ENCODE measurements around the gene C1orf74.

C1orf74 gene

DNA sequence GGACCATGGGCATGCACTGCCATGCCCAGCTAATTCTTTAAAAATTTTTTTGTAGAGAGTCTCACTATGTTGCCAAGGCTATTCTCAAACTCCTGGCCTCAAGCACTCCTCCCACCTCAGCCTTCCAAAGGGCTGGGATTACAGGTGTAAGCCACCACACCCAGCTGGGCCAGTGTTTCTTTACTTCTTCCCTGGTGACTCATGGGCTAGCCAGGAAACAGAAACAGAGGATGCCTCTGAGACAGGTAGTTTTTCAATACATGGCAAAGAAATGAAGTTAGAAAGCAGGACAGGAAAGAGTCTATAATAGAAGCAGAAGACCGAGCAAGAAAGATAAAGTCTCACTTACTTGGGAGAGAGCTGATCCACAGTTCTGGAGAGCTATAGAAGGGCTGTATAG is 7.6 kb upstream of the C1orf74 start:
- Histone ChIP-seq H2AFZ (ENCODE audit: low read length) (no peak overlapping the region), H4K20me1 (ENCODE audit: insufficient read depth, low read length, poor library complexity, severe bottlenecking) (no peaks in the 10 kb centered on the region), H3K4me3 (ENCODE audit: low read length, poor library complexity, severe bottlenecking) (no peak overlapping the region), H3K9me3 (ENCODE audit: insufficient read depth, low read depth, low read length) (no peaks in the 10 kb centered on the region), H3K79me2 (ENCODE audit: insufficient read depth, low read length) (no peaks in the 10 kb centered on the region), H3K27me3 (ENCODE audit: insufficient read depth, low read length, poor library complexity, severe bottlenecking) (peaks cover 89% of the 10 kb centered on the region), H3K36me3 (ENCODE audit: insufficient read depth, low read length) (no peaks in the 10 kb centered on the region), H3F3A (ENCODE audit: low read depth) (no peaks in the 10 kb centered on the region), H3K4me1 (ENCODE audit: insufficient read depth, low read length, poor library complexity, severe bottlenecking) (no peaks in the 10 kb centered on the region), H3K4me2 (ENCODE audit: low read depth, low read length, poor library complexity, severe bottlenecking) (no peak overlapping the region), H3K9me2 (replicated peaks; ENCODE audit: low read depth, low read length) (no peaks in the 10 kb centered on the region), H3K9ac (ENCODE audit: low read depth, low read length, poor library complexity, severe bottlenecking) (no peak overlapping the region)
- TF ChIP-seq, protein P1, sequence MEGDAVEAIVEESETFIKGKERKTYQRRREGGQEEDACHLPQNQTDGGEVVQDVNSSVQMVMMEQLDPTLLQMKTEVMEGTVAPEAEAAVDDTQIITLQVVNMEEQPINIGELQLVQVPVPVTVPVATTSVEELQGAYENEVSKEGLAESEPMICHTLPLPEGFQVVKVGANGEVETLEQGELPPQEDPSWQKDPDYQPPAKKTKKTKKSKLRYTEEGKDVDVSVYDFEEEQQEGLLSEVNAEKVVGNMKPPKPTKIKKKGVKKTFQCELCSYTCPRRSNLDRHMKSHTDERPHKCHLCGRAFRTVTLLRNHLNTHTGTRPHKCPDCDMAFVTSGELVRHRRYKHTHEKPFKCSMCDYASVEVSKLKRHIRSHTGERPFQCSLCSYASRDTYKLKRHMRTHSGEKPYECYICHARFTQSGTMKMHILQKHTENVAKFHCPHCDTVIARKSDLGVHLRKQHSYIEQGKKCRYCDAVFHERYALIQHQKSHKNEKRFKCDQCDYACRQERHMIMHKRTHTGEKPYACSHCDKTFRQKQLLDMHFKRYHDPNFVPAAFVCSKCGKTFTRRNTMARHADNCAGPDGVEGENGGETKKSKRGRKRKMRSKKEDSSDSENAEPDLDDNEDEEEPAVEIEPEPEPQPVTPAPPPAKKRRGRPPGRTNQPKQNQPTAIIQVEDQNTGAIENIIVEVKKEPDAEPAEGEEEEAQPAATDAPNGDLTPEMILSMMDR (conservative IDR thresholded peaks at IDR 0.05; ENCODE audit: low read length) = no peak

DNA sequence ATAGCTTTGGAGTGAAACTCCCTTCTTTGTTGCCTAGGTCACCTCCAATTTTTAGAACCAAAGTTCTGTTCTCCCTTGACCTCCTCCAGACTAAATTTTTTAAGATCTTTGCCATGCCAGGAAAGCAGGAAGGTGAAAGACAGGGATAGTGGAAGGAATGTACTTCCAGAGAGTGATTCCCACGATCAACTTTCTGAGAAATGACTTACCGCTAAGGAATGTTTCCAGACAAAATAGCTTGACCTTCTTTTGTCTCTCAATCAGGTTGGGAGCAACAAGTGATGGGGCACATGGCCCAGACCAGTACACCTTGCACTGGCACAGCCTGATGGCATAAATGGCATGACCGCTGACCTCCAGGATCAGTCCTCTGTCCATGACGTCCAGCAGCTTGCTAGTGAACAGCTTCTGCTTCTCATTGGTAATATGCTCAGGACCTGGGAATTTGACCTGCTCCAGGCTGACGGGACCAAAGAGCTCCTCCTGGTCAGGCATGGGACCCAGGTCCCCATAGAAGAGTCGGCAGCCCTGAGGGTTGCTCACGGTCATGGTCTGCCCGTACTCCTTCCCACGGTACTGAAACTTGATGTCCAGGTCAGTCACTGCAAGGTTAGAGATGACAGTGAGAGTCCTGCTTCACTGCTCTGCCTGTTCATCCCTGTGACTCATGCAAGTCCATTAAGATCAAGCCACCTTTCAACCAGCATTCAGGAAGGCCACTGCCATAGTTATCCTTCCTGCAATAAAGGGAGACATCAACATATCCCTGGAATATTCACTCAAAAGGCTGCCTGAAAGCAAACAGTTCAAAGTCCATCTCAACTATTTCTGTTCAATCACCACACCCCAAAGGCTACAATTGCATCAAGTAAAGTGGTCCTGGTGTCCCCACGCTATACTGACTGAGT is 6.2 kb upstream of the C1orf74 start:
- Histone ChIP-seq H3K79me2 (ENCODE audit: insufficient read depth, low read length) (no peaks in the 10 kb centered on the region), H3K9me2 (replicated peaks; ENCODE audit: low read depth, low read length) (no peaks in the 10 kb centered on the region), H3K9ac (ENCODE audit: low read depth, low read length, poor library complexity, severe bottlenecking) (no peak overlapping the region), H3K4me1 (ENCODE audit: insufficient read depth, low read length, poor library complexity, severe bottlenecking) (no peaks in the 10 kb centered on the region), H2AFZ (ENCODE audit: low read length) (no peak overlapping the region), H4K20me1 (ENCODE audit: insufficient read depth, low read length, poor library complexity, severe bottlenecking) (no peaks in the 10 kb centered on the region), H3K4me2 (ENCODE audit: low read depth, low read length, poor library complexity, severe bottlenecking) (no peak overlapping the region), H3K4me3 (ENCODE audit: low read length, poor library complexity, severe bottlenecking) (no peak overlapping the region), H3K36me3 (ENCODE audit: insufficient read depth, low read length) (no peaks in the 10 kb centered on the region), H3K9me3 (ENCODE audit: insufficient read depth, low read depth, low read length) (no peaks in the 10 kb centered on the region), H3F3A (ENCODE audit: low read depth) (no peaks in the 10 kb centered on the region), H3K27me3 (ENCODE audit: insufficient read depth, low read length, poor library complexity, severe bottlenecking) (peaks cover 100% of the 10 kb centered on the region)
- no peak for TF ChIP-seq EZH2phosphoT487 (IDR thresholded peaks at IDR 0.05; ENCODE audit: borderline replicate concordance)
- TF ChIP-seq, protein P1 (conservative IDR thresholded peaks at IDR 0.05; ENCODE audit: low read length) = no peak

DNA sequence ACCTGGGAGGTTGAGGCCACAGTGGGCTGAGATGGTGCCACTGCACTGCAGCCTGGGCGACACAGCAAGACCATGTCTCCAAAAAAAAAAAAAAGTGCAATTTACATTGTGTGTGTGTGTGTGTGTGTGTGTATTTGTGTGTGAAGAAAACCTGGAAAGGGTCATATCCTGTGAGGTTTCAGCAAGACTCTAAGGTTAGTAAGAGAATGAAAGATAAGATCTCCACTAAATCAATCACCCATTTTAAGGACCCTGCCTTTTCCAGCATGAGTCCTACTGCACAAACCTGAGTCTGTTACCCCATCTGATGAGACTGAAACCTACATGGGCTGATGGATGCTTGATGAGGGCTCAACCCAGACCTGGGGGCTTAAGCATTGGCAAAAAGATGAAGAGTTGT is 4.9 kb upstream of the C1orf74 start:
- no peaks in the 10 kb centered on the region for H3K9me3 ChIP-seq (ENCODE audit: insufficient read depth, low read depth, low read length)
- no peaks in the 10 kb centered on the region for H4K20me1 ChIP-seq (ENCODE audit: insufficient read depth, low read length, poor library complexity, severe bottlenecking)
- H3K36me3 ChIP-seq (ENCODE audit: insufficient read depth, low read length) = no peaks in the 10 kb centered on the region
- no peaks in the 10 kb centered on the region; the same call in 1 of the 2 replicates for H3K9me2 ChIP-seq (replicated peaks; ENCODE audit: low read depth, low read length)
- H3K27me3 ChIP-seq (ENCODE audit: insufficient read depth, low read length, poor library complexity, severe bottlenecking) = peaks cover 94% of the 10 kb centered on the region
- TF ChIP-seq, protein P1 (conservative IDR thresholded peaks at IDR 0.05; ENCODE audit: low read length) = no peak
- TF ChIP-seq EZH2phosphoT487 (IDR thresholded peaks at IDR 0.05; ENCODE audit: borderline replicate concordance) = no peak
- H3K79me2 ChIP-seq (ENCODE audit: insufficient read depth, low read length) = 0 out of 2 replicates have a peak, but pooled peaks cover under 1% of the 10 kb centered on the region
- H2AFZ ChIP-seq (ENCODE audit: low read length) = no peak overlapping the region
- no peak overlapping the region for H3K4me3 ChIP-seq (ENCODE audit: low read length, poor library complexity, severe bottlenecking)
- no peak overlapping the region for H3K4me2 ChIP-seq (ENCODE audit: low read depth, low read length, poor library complexity, severe bottlenecking)
- H3F3A ChIP-seq (ENCODE audit: low read depth) = no peaks in the 10 kb centered on the region
- H3K4me1 ChIP-seq (ENCODE audit: insufficient read depth, low read length, poor library complexity, severe bottlenecking) = peaks cover 6% of the 10 kb centered on the region
- H3K9ac ChIP-seq (ENCODE audit: low read depth, low read length, poor library complexity, severe bottlenecking) = no peak overlapping the region

Measured in Loucy (cell line).